Hepatocyte (in vitro differentiated cells): ENCODE results near the gene TRIML2. TPM values are rescaled to one million over a fixed set of nuclear protein-coding genes. Genes with fewer than 3 reads are reported as not detected.

Experiments used
- DNase-seq: peaks from one replicate; pipeline ENCODE4 v3.0.0-alpha.2; 2016; ENCODE audit warnings: low spot score
- H2AFZ ChIP-seq: fragments of 200-600 bp; sonication (generic); 2 replicates; pipeline ENCODE4 v1.6.0; 2016; ENCODE audit warnings: antibody characterized with exemption, mild to moderate bottlenecking
- H3K27ac ChIP-seq: fragments of 200-600 bp; sonication (generic); 2 replicates; pipeline ENCODE4 v1.5.1; 2016; ENCODE audit warnings: mild to moderate bottlenecking
- H3K27me3 ChIP-seq: fragments of 200-600 bp; sonication (generic); 2 replicates; pipeline ENCODE4 v1.6.1; 2016
- H3K36me3 ChIP-seq: fragments of 200-600 bp; sonication (generic); replicated peaks from 2 replicates; pipeline ENCODE4 v1.5.1; 2016; ENCODE audit warnings: low read depth; ENCODE audit not compliant: insufficient read depth
- H3K4me1 ChIP-seq: fragments of 200-600 bp; sonication (generic); 2 replicates; pipeline ENCODE4 v1.5.1; 2016; ENCODE audit warnings: mild to moderate bottlenecking, moderate library complexity; ENCODE audit not compliant: insufficient read depth
- H3K4me2 ChIP-seq: fragments of 200-600 bp; sonication (generic); 2 replicates; pipeline ENCODE4 v1.6.0; 2016
- H3K4me3 ChIP-seq: fragments of 200-600 bp; sonication (generic); 2 replicates; pipeline ENCODE4 v1.5.1; 2016; ENCODE audit warnings: mild to moderate bottlenecking
- H3K79me2 ChIP-seq: fragments of 200-600 bp; sonication (generic); 2 replicates; pipeline ENCODE4 v1.6.0; 2017; ENCODE audit warnings: mild to moderate bottlenecking
- H3K9me2 ChIP-seq: fragments of 200-600 bp; sonication (generic); replicated peaks from 2 replicates; pipeline ENCODE4 v1.6.0; 2017; ENCODE audit warnings: mild to moderate bottlenecking; ENCODE audit not compliant: insufficient read depth
- H3K9me3 ChIP-seq: fragments of 200-600 bp; sonication (generic); 2 replicates; pipeline ENCODE4 v1.5.1; 2016; ENCODE audit warnings: low read depth, mild to moderate bottlenecking
- H4K20me1 ChIP-seq: fragments of 200-600 bp; sonication (generic); 2 replicates; pipeline ENCODE4 v1.6.0; 2016; ENCODE audit warnings: mild to moderate bottlenecking; ENCODE audit not compliant: insufficient read depth, poor library complexity, severe bottlenecking
- CTCF ChIP-seq: fragments of 200-600 bp; sonication (generic); IDR thresholded peaks from 2 replicates; pipeline ENCODE4 v1.5.1; 2016; ENCODE audit warnings: antibody characterized with exemption, mild to moderate bottlenecking; ENCODE audit not compliant: poor library complexity
- EZH2 ChIP-seq: fragments of 200-600 bp; sonication (generic); IDR thresholded peaks from 2 replicates; pipeline ENCODE4 v1.6.1; 2016; ENCODE audit warnings: antibody characterized with exemption, mild to moderate bottlenecking, borderline replicate concordance
- EZH2phosphoT487 ChIP-seq: fragments of 200-600 bp; sonication (generic); IDR thresholded peaks from one replicate; pipeline ENCODE4 v1.6.1; 2018; ENCODE audit warnings: antibody characterized with exemption, mild to moderate bottlenecking, low read depth, moderate library complexity; ENCODE audit not compliant: unreplicated experiment, severe bottlenecking
- WGBS: methylation state at CpG from one replicate; pipeline ENCODE4 v1.1.6; 2016; ENCODE audit warnings: low lambda C conversion rate; ENCODE audit errors: missing lambda C conversion rate; 5-methylcytosine and 5-hydroxymethylcytosine counted together
- polyA plus RNA-seq: library from polyadenylated mRNA; unstranded; fragments of >200 nt; fragmentation: Nextera tagmentation; extraction: Ambion mirVana; gene quantifications from 2 replicates; pipeline ENCODE4 v1.2.1, GENCODE V29; 2016
- small RNA-seq: library from RNA; depleted of rRNA; stranded (forward); fragments of <200 nt; gene quantifications from one replicate; pipeline ENCODE3, GENCODE V24; 2014
- total RNA-seq: library from RNA; depleted of rRNA; stranded (reverse); fragments of >200 nt; gene quantifications from 2 replicates; pipeline ENCODE4 v1.2.3, GENCODE V29; 2014

TRIML2 gene
- total and polyA plus RNA-seq, 2 experiments from 2014 or later = 0.23 TPM; not detected in 1

- Histone ChIP-seq H3K4me2 (no peak overlapping the region), H3K4me1 (no peaks in the 10 kb centered on the region), H3K36me3 (no peaks in the 10 kb centered on the region), H3K27ac (no peak overlapping the region), H3K9me3 (no peaks in the 10 kb centered on the region), H3K27me3 (no peaks in the 10 kb centered on the region), H4K20me1 (no peaks in the 10 kb centered on the region), H3K4me3 (no peak overlapping the region), H3K9me2 (no peaks in the 10 kb centered on the region), H3K79me2 (no peaks in the 10 kb centered on the region), H2AFZ (no peak overlapping the region)
- WGBS = 92% methylated on average over 5 of the region's 5 CpGs
- TF ChIP-seq EZH2 = no peak
- TF ChIP-seq CTCF = no peak
- TF ChIP-seq EZH2phosphoT487 = no peak
- no peak for DNase-seq
These were observed 66.2 kb downstream of the TRIML2 start for GRCh38 chr4:188043154-188043553.

GRCh38 chr4:188042191-188042590, 67.2 kb downstream of the TRIML2 start:
- Histone ChIP-seq H3K79me2 (no peaks in the 10 kb centered on the region), H3K9me2 (no peaks in the 10 kb centered on the region), H3K27ac (no peak overlapping the region), H3K4me2 (no peak overlapping the region), H3K36me3 (no peaks in the 10 kb centered on the region), H3K9me3 (no peaks in the 10 kb centered on the region), H4K20me1 (no peaks in the 10 kb centered on the region), H3K4me3 (no peak overlapping the region), H3K4me1 (no peaks in the 10 kb centered on the region), H2AFZ (no peak overlapping the region), H3K27me3 (no peaks in the 10 kb centered on the region)
- no peak for DNase-seq
- 75% methylated on average over 15 of the region's 15 CpGs for WGBS
- TF ChIP-seq CTCF = no peak
- TF ChIP-seq EZH2 = no peak
- TF ChIP-seq EZH2phosphoT487 = no peak

GRCh38 chr4:188041721-188042120, 67.7 kb downstream of the TRIML2 start:
- WGBS = 95% methylated on average over 21 of the region's 21 CpGs
- H3K27ac ChIP-seq = no peak overlapping the region
- H3K79me2 ChIP-seq = no peaks in the 10 kb centered on the region
- no peaks in the 10 kb centered on the region for H3K9me3 ChIP-seq
- no peak overlapping the region for H3K4me2 ChIP-seq
- TF ChIP-seq EZH2 = no peak
- no peak for TF ChIP-seq CTCF
- no peak for TF ChIP-seq EZH2phosphoT487
- no peak overlapping the region for H3K4me3 ChIP-seq
- no peak overlapping the region for H2AFZ ChIP-seq
- no peaks in the 10 kb centered on the region for H3K36me3 ChIP-seq
- no peaks in the 10 kb centered on the region for H3K9me2 ChIP-seq
- no peaks in the 10 kb centered on the region for H4K20me1 ChIP-seq
- no peaks in the 10 kb centered on the region for H3K27me3 ChIP-seq
- no peak for DNase-seq
- no peaks in the 10 kb centered on the region for H3K4me1 ChIP-seq

Small RNA genes lying within 50 kb of the gene (small RNA-seq; reads per million reads assigned to genes)
- gene RNU6-173P = not detected

Other genes starting within 250 kb of the TRIML2 start
- 4.5 and 7.1 TPM in 2 replicates for gene ZFP42, start 113.8 kb downstream of the TRIML2 start, total RNA-seq
- gene ZFP42, start 113.8 kb downstream of the TRIML2 start, polyA plus RNA-seq = 4.4 and 10.1 TPM in 2 replicates
- gene TRIML1, start 29.8 kb upstream of the TRIML2 start, total RNA-seq = not detected in 2 replicates
- gene TRIML1, start 29.8 kb upstream of the TRIML2 start, polyA plus RNA-seq = not detected in 2 replicates